Measurements from ENCODE around the gene RAB43.
A peak's percentile ranks its signal among the peaks of the same experiment; 100 is the strongest.

GRCh38 chr3:129160891-129161859 lies 39.6 kb upstream of the RAB43 start, which contains the start of gene ISY1:
- TF ChIP-seq POLR2AphosphoS5 (IDR thresholded peaks at IDR 0.05): peak; percentile 93
- no peak for TF ChIP-seq EZH2 (IDR thresholded peaks at IDR 0.05; ENCODE audit: borderline replicate concordance, insufficient read depth, low read length, poor library complexity, severe bottlenecking)
- TF ChIP-seq CTCF (IDR thresholded peaks at IDR 0.05; ENCODE audit: poor library complexity, severe bottlenecking): peak; percentile 86
- peak; percentile 71 for TF ChIP-seq EP300 (conservative IDR thresholded peaks at IDR 0.05; ENCODE audit: poor library complexity, severe bottlenecking)
- peak; percentile 68 for TF ChIP-seq TAF1 (IDR thresholded peaks at IDR 0.05; ENCODE audit: low read depth)
